OCI-LY3 (cell line): Measurements from ENCODE around the gene PTPRN2.

Source experiments
- CTCF ChIP-seq: fragments of 200-600, 300-600 bp; sonication (generic); IDR thresholded peaks from 2 replicates; pipeline ENCODE4 v1.5.1; 2014; ENCODE audit warnings: antibody characterized with exemption, low read length, low read depth
- EZH2phosphoT487 ChIP-seq: fragments of 200-600 bp; shearing (Covaris generic); IDR thresholded peaks from 2 replicates; pipeline ENCODE4 v1.6.1; 2018; ENCODE audit warnings: antibody characterized with exemption, mixed run types, low read depth

- no peak for TF ChIP-seq CTCF
- TF ChIP-seq EZH2phosphoT487, result no peak
Observed at GRCh38 chr7:157580324-157580723, 1007.3 kb downstream of the PTPRN2 start.
